Activated CD8-positive, alpha-beta T cell treated with anti-CD3 and anti-CD28 coated beads for 36 hours (primary cell): ENCODE results near the gene TEKT5. TPM values are rescaled to one million over a fixed set of nuclear protein-coding genes. Genes with fewer than 3 reads are reported as not detected.

ENCODE experiments used
- ATAC-seq: fragments of 200-7000 bp; cut with Tn5 transposase; one replicate; pipeline ENCODE4 v1.10.0; 2021; ENCODE audit warnings: mild to moderate bottlenecking, moderate library complexity
- CTCF ChIA-PET: fragments of 350-600 bp; sonication (Branson Sonifier 250); formaldehyde crosslinking; loops from one replicate; lab custom pipeline; 2021; ENCODE audit warnings: antibody characterized with exemption; lab: Charles Lee
- POLR2A ChIA-PET: fragments of 350-600 bp; sonication (Branson Sonifier 250); formaldehyde crosslinking; loops from one replicate; lab custom pipeline; 2021; ENCODE audit warnings: antibody characterized with exemption; lab: Charles Lee
- DNase-seq: peaks from one replicate; pipeline ENCODE4 v3.0.0-alpha.2; 2020
- H3K27ac Mint-ChIP-seq: one replicate; pipeline ENCODE4 v1.8.0; 2021; ENCODE audit warnings: mild to moderate bottlenecking, mixed read lengths
- H3K27me3 Mint-ChIP-seq: one replicate; pipeline ENCODE4 v1.8.0; 2021; ENCODE audit warnings: mixed read lengths
- H3K36me3 Mint-ChIP-seq: one replicate; pipeline ENCODE4 v1.8.0; 2021; ENCODE audit warnings: low read depth, mixed read lengths
- H3K4me1 Mint-ChIP-seq: one replicate; pipeline ENCODE4 v1.8.0; 2021; ENCODE audit warnings: low read depth, mixed read lengths
- H3K4me3 Mint-ChIP-seq: one replicate; pipeline ENCODE4 v1.8.0; 2021; ENCODE audit warnings: mild to moderate bottlenecking, moderate library complexity, mixed read lengths
- H3K9me3 Mint-ChIP-seq: one replicate; pipeline ENCODE4 v1.8.0; 2021; ENCODE audit warnings: mixed read lengths
- intact Hi-C: fragments of 100-400 bp; cut with micrococcal nuclease; formaldehyde crosslinking; loops from one replicate; pipeline ENCODE4 v1.10.0; 2022
- total RNA-seq, 2 experiments: library from RNA; stranded (reverse); gene quantifications; one replicate each; pipeline ENCODE4 v1.2.3, GENCODE V29; 2021
- TF ChIP-seq, protein P1 (sequence below): fragments of 200-600 bp; IDR thresholded peaks from one replicate; pipeline ENCODE4 v1.8.0; 2022; ENCODE audit warnings: antibody characterized with exemption, mild to moderate bottlenecking

TEKT5 gene
- total RNA-seq, 2 experiments from 2014 or later: 0.16 to 0.43 TPM

GRCh38 chr16:10609402-10609774 lies 85.3 kb downstream of the TEKT5 start:
- Mint-ChIP-seq H3K36me3 (no peaks in the 10 kb centered on the region), H3K27ac (no peak overlapping the region), H3K9me3 (no peaks in the 10 kb centered on the region), H3K27me3 (peaks cover 3% of the 10 kb centered on the region), H3K4me1 (no peaks in the 10 kb centered on the region), H3K4me3 (no peak overlapping the region)
- intact Hi-C loops: no loop called here
- DNase-seq (no peak), ATAC-seq (no peak)
- ChIA-PET POLR2A (no interaction called here), CTCF (interaction anchor here (1.1 kb wide), 1 partner anchor 128 kb away, joined by 3 read pairs; no protein-coding TSS in a partner anchor)
- TF ChIP-seq, protein P1, sequence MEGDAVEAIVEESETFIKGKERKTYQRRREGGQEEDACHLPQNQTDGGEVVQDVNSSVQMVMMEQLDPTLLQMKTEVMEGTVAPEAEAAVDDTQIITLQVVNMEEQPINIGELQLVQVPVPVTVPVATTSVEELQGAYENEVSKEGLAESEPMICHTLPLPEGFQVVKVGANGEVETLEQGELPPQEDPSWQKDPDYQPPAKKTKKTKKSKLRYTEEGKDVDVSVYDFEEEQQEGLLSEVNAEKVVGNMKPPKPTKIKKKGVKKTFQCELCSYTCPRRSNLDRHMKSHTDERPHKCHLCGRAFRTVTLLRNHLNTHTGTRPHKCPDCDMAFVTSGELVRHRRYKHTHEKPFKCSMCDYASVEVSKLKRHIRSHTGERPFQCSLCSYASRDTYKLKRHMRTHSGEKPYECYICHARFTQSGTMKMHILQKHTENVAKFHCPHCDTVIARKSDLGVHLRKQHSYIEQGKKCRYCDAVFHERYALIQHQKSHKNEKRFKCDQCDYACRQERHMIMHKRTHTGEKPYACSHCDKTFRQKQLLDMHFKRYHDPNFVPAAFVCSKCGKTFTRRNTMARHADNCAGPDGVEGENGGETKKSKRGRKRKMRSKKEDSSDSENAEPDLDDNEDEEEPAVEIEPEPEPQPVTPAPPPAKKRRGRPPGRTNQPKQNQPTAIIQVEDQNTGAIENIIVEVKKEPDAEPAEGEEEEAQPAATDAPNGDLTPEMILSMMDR: no peak

GRCh38 chr16:10608687-10609401 lies 85.9 kb downstream of the TEKT5 start:
- Mint-ChIP-seq H3K36me3 (no peaks in the 10 kb centered on the region), H3K4me1 (no peaks in the 10 kb centered on the region), H3K27ac (no peak overlapping the region), H3K27me3 (peaks cover 3% of the 10 kb centered on the region), H3K9me3 (no peaks in the 10 kb centered on the region), H3K4me3 (no peak overlapping the region)
- ChIA-PET CTCF (interaction anchor here (1.1 kb wide), 1 partner anchor 129 kb away, joined by 3 read pairs; no protein-coding TSS in a partner anchor), POLR2A (no interaction called here)
- ATAC-seq (no peak), DNase-seq (no peak)
- TF ChIP-seq, protein P1: no peak
- intact Hi-C loops: no loop called here

DNA sequence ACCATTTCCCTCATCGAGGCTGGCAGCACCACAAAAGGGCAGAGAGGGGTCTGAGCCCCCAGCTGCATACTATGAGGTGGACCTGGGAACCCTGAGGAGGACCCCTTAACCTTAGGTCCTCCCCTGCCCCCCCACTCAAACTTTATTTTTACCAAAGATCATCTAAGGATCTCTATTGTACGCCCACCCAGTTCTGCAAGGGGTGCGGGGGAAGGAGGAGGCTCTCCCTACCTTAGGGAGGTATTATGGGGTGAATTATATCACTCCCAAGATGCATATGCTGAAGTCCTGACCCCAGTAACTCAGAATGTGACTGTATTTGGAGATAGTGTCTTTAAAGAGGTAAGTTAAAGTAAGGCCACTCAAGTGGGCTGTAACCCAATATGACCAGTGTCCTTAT lies 87.6 kb downstream of the TEKT5 start:
- H3K4me3 Mint-ChIP-seq: no peak overlapping the region
- ChIA-PET POLR2A (no interaction called here), CTCF (no interaction called here)
- DNase-seq (no peak), ATAC-seq (no peak)
- intact Hi-C loops: no loop called here
- TF ChIP-seq, protein P1: no peak
- no peak overlapping the region for H3K27ac Mint-ChIP-seq
- no peaks in the 10 kb centered on the region for H3K4me1 Mint-ChIP-seq
- H3K9me3 Mint-ChIP-seq: no peaks in the 10 kb centered on the region
- peaks cover 3% of the 10 kb centered on the region for H3K27me3 Mint-ChIP-seq
- no peaks in the 10 kb centered on the region for H3K36me3 Mint-ChIP-seq

GRCh38 chr16:10606607-10607006 lies 88.1 kb downstream of the TEKT5 start:
- no peaks in the 10 kb centered on the region for H3K4me1 Mint-ChIP-seq
- CTCF ChIA-PET: no interaction called here
- no peak overlapping the region for H3K4me3 Mint-ChIP-seq
- ATAC-seq (no peak), DNase-seq (no peak)
- H3K27ac Mint-ChIP-seq: no peak overlapping the region
- TF ChIP-seq, protein P1: no peak
- H3K27me3 Mint-ChIP-seq: peaks cover 2% of the 10 kb centered on the region
- no peaks in the 10 kb centered on the region for H3K9me3 Mint-ChIP-seq
- H3K36me3 Mint-ChIP-seq: no peaks in the 10 kb centered on the region
- intact Hi-C loops: no loop called here
- POLR2A ChIA-PET: no interaction called here

- H3K27me3 Mint-ChIP-seq: peaks cover 2% of the 10 kb centered on the region
- H3K4me3 Mint-ChIP-seq: no peak overlapping the region
- TF ChIP-seq, protein P1: no peak
- no peak overlapping the region for H3K27ac Mint-ChIP-seq
- ATAC-seq: no peak
- no peaks in the 10 kb centered on the region for H3K9me3 Mint-ChIP-seq
- no peaks in the 10 kb centered on the region for H3K4me1 Mint-ChIP-seq
- DNase-seq: no peak
- ChIA-PET POLR2A (no interaction called here), CTCF (no interaction called here)
- no peaks in the 10 kb centered on the region for H3K36me3 Mint-ChIP-seq
- intact Hi-C loops: no loop called here
These were observed 89.1 kb downstream of the TEKT5 start for GRCh38 chr16:10605636-10606035.
